ENCODE data around the gene ZNF419. TPM values are rescaled to one million over a fixed set of nuclear protein-coding genes. Genes with fewer than 3 reads are reported as not detected.
"Not testable (repeated sequence)": the region's sequence is repeated elsewhere in the genome, so short reads cannot be mapped to it uniquely, and the experiment has no call there.

ZNF419 gene
- total and polyA plus RNA-seq, 5 donors, result 6.7 to 10.2 (median 8.4) TPM

GRCh38 chr19:57477191-57478008 is 10.2 kb upstream of the ZNF419 start, which contains the start of gene ZNF772:
Gene ZNF772, minus strand, starts transcription at chr19:57477566. Its CDS starts 257 bp downstream, at chr19:57477309.
- Histone ChIP-seq H3K27ac (ENCODE audit: low read length) (peak within 1 kb of the TSS; percentile 97), H3K4me3 (ENCODE audit: low read length) (peak within 1 kb of the TSS; percentile 73), H3K9me3 (ENCODE audit: control insufficient read depth, low read length) (peaks cover 30% of the 10 kb centered on the region), H3K27me3 (ENCODE audit: control insufficient read depth, insufficient read depth) (no peaks in the 10 kb centered on the region), H3K4me1 (ENCODE audit: control insufficient read depth, insufficient read depth, low read length) (peaks cover 3% of the 10 kb centered on the region)
- peak; percentile 94 to 96 (median 95) for DNase-seq
- intact Hi-C loops (cut with DNase I), result no loop called here
- WGBS, result 5% methylated on average over 38 of the region's 38 CpGs
- peak; percentile 99 to 100 for ATAC-seq

GRCh38 chr19:57488299-57488644 is 722 bp downstream of the ZNF419 start:
- intact Hi-C loops (cut with DNase I); H3K27ac ChIP-seq (ENCODE audit: low read length); H3K9me3 ChIP-seq (ENCODE audit: control insufficient read depth, low read length); DNase-seq; H3K4me1 ChIP-seq (ENCODE audit: control insufficient read depth, insufficient read depth, low read length); H3K27me3 ChIP-seq (ENCODE audit: control insufficient read depth, insufficient read depth): not testable (repeated sequence)
- H3K4me3 ChIP-seq (ENCODE audit: low read length), result peak overlapping the region; percentile 3
- ATAC-seq, result peak; percentile 28 to 56
- no CpG with 5 or more reads among the region's 1 CpG for WGBS

GRCh38 chr19:57499332-57499679 is 11.8 kb downstream of the ZNF419 start:
- H3K9me3 ChIP-seq (ENCODE audit: control insufficient read depth, low read length); intact Hi-C loops (cut with DNase I); H3K27ac ChIP-seq (ENCODE audit: low read length); H3K4me1 ChIP-seq (ENCODE audit: control insufficient read depth, insufficient read depth, low read length); H3K27me3 ChIP-seq (ENCODE audit: control insufficient read depth, insufficient read depth); DNase-seq; ATAC-seq; H3K4me3 ChIP-seq (ENCODE audit: low read length): not testable (repeated sequence)

- intact Hi-C loops (cut with DNase I), result loop anchor here in 1 of 4 donors (10.0 kb wide), 1 partner anchor 735 kb away; no protein-coding TSS in a partner anchor
- DNase-seq (peak; percentile 98 to 99 (median 99)), ATAC-seq (peak; percentile 100)
- H3K4me1 ChIP-seq (ENCODE audit: control insufficient read depth, insufficient read depth, low read length); H3K9me3 ChIP-seq (ENCODE audit: control insufficient read depth, low read length); H3K27me3 ChIP-seq (ENCODE audit: control insufficient read depth, insufficient read depth): not testable (repeated sequence)
- Histone ChIP-seq H3K27ac (ENCODE audit: low read length) (peak within 1 kb of the TSS; percentile 76), H3K4me3 (ENCODE audit: low read length) (peak within 1 kb of the TSS; percentile 75)
- WGBS, result under 1% methylated on average over 60 of the region's 69 CpGs
These were observed 12.3 kb downstream of the ZNF419 start, which contains the start of gene ZNF773 for GRCh38 chr19:57499680-57500395. Gene ZNF773, plus strand, starts transcription at chr19:57499938. Its CDS starts 143 bp downstream, at chr19:57500081.

GRCh38 chr19:57500400-57500799 is 12.8 kb downstream of the ZNF419 start:
- peak overlapping the region; percentile 42 for H3K4me3 ChIP-seq (ENCODE audit: low read length)
- not testable (repeated sequence) for DNase-seq; H3K9me3 ChIP-seq (ENCODE audit: control insufficient read depth, low read length); H3K4me1 ChIP-seq (ENCODE audit: control insufficient read depth, insufficient read depth, low read length); H3K27me3 ChIP-seq (ENCODE audit: control insufficient read depth, insufficient read depth); H3K27ac ChIP-seq (ENCODE audit: low read length)
- WGBS, result 0% methylated on average over 1 of the region's 4 CpGs
- intact Hi-C loops (cut with DNase I), result loop anchor here in 1 of 4 donors (10.0 kb wide), 1 partner anchor 736 kb away; no protein-coding TSS in a partner anchor
- peak; percentile 20 to 56 for ATAC-seq

- 62% methylated on average over 4 of the region's 4 CpGs for WGBS
- Histone ChIP-seq H3K4me3 (ENCODE audit: low read length) (no peak overlapping the region), H3K27me3 (ENCODE audit: control insufficient read depth, insufficient read depth) (no peaks in the 10 kb centered on the region), H3K27ac (ENCODE audit: low read length) (no peak overlapping the region), H3K4me1 (ENCODE audit: control insufficient read depth, insufficient read depth, low read length) (no peaks in the 10 kb centered on the region), H3K9me3 (ENCODE audit: control insufficient read depth, low read length) (peaks cover 5% of the 10 kb centered on the region)
- no peak for DNase-seq
- ATAC-seq, result no peak
- intact Hi-C loops (cut with DNase I), result loop anchor here in 1 of 4 donors (10.0 kb wide), 1 partner anchor 741 kb away; no protein-coding TSS in a partner anchor
These were observed 18.6 kb downstream of the ZNF419 start for GRCh38 chr19:57506163-57506562.

GRCh38 chr19:57511484-57511883 is 23.9 kb downstream of the ZNF419 start:
- Histone ChIP-seq H3K9me3 (ENCODE audit: control insufficient read depth, low read length) (peaks cover 10% of the 10 kb centered on the region), H3K4me1 (ENCODE audit: control insufficient read depth, insufficient read depth, low read length) (no peaks in the 10 kb centered on the region), H3K4me3 (ENCODE audit: low read length) (no peak overlapping the region), H3K27me3 (ENCODE audit: control insufficient read depth, insufficient read depth) (no peaks in the 10 kb centered on the region), H3K27ac (ENCODE audit: low read length) (no peak overlapping the region)
- ATAC-seq, result no peak
- DNase-seq, result no peak
- intact Hi-C loops (cut with DNase I), result no loop called here

GRCh38 chr19:57512845-57513244 is 25.3 kb downstream of the ZNF419 start:
- intact Hi-C loops (cut with DNase I), result no loop called here
- H3K4me1 ChIP-seq (ENCODE audit: control insufficient read depth, insufficient read depth, low read length), result no peaks in the 10 kb centered on the region
- H3K4me3 ChIP-seq (ENCODE audit: low read length), result no peak overlapping the region
- no peaks in the 10 kb centered on the region for H3K27me3 ChIP-seq (ENCODE audit: control insufficient read depth, insufficient read depth)
- DNase-seq (peak in 1 of 3 donors; percentile 46), ATAC-seq (no peak)
- whole genome bisulfite sequencing, result 97% methylated on average over 6 of the region's 6 CpGs
- no peak overlapping the region for H3K27ac ChIP-seq (ENCODE audit: low read length)
- peaks cover 10% of the 10 kb centered on the region for H3K9me3 ChIP-seq (ENCODE audit: control insufficient read depth, low read length)

GRCh38 chr19:57515255-57515654 is 27.7 kb downstream of the ZNF419 start:
- H3K9me3 ChIP-seq (ENCODE audit: control insufficient read depth, low read length), result peaks cover 10% of the 10 kb centered on the region
- no peak overlapping the region for H3K4me3 ChIP-seq (ENCODE audit: low read length)
- WGBS, result 80% methylated on average over 5 of the region's 5 CpGs

GRCh38 chr19:57518021-57518420 is 30.5 kb downstream of the ZNF419 start:
- H3K27me3 ChIP-seq (ENCODE audit: control insufficient read depth, insufficient read depth); intact Hi-C loops (cut with DNase I); H3K27ac ChIP-seq (ENCODE audit: low read length); H3K9me3 ChIP-seq (ENCODE audit: control insufficient read depth, low read length); DNase-seq; H3K4me1 ChIP-seq (ENCODE audit: control insufficient read depth, insufficient read depth, low read length); H3K4me3 ChIP-seq (ENCODE audit: low read length); ATAC-seq: not testable (repeated sequence)
- 87% methylated on average over 4 of the region's 4 CpGs for WGBS

More at GRCh38 chr19:57515255-57515654, 27.7 kb downstream of the ZNF419 start:
- no peaks in the 10 kb centered on the region for H3K4me1 ChIP-seq (ENCODE audit: control insufficient read depth, insufficient read depth, low read length)
- intact Hi-C loops (cut with DNase I), result no loop called here
- DNase-seq, result no peak
- no peaks in the 10 kb centered on the region for H3K27me3 ChIP-seq (ENCODE audit: control insufficient read depth, insufficient read depth)
- ATAC-seq, result no peak
- no peak overlapping the region for H3K27ac ChIP-seq (ENCODE audit: low read length)
